T-helper 2 cell (primary cell): ENCODE measurements around the gene DERL3.

Experiments
- DNase-seq, 5 experiments: peaks; one replicate each; pipeline versions ENCODE4 v3.0.0 to v3.0.0-alpha.2; 2012 to 2022

DERL3 gene

GRCh38 chr22:23801238-23801821 lies 37.5 kb downstream of the DERL3 start:
- DNase-seq, result no peak

GRCh38 chr22:23800297-23801237 lies 38.2 kb downstream of the DERL3 start:
- DNase-seq, result no peak

GRCh38 chr22:23796461-23796860 lies 42.3 kb downstream of the DERL3 start:
- no peak for DNase-seq

- DNase-seq, result no peak
Measured at GRCh38 chr22:23793326-23793725, 45.5 kb downstream of the DERL3 start.

GRCh38 chr22:23791738-23792645 lies 46.8 kb downstream of the DERL3 start:
- DNase-seq, result no peak

- DNase-seq, result no peak
Measured at GRCh38 chr22:23790819-23791737, 47.7 kb downstream of the DERL3 start.

- DNase-seq, result no peak
Measured at GRCh38 chr22:23789638-23790037, 49.2 kb downstream of the DERL3 start.

GRCh38 chr22:23789121-23789520 lies 49.7 kb downstream of the DERL3 start:
- no peak for DNase-seq

GRCh38 chr22:23787910-23788309 lies 50.9 kb downstream of the DERL3 start:
- no peak for DNase-seq

- no peak for DNase-seq
Measured at GRCh38 chr22:23787600-23787896, 51.3 kb downstream of the DERL3 start.

- DNase-seq, result peak; percentile 79 to 93 (median 85)
Measured at GRCh38 chr22:23786752-23787599, 51.8 kb downstream of the DERL3 start, which contains the start of gene SMARCB1. TSS of gene SMARCB1 (plus strand) at chr22:23786966. CDS start at chr22:23787170, 204 bp downstream.

GRCh38 chr22:23786261-23786710 lies 52.5 kb downstream of the DERL3 start:
- no peak for DNase-seq
